ENCODE results near the gene FBXO48. TPM values are rescaled to one million over a fixed set of nuclear protein-coding genes. Genes with fewer than 3 reads are reported as not detected.

Gene FBXO48
- polyA plus RNA-seq, 3 donors = 1.7 to 2.0 (median 1.7) TPM

GRCh38 chr2:68438455-68439303, 28.4 kb downstream of the FBXO48 start:
- no peak for DNase-seq (ENCODE audit: low read depth in 3 of 3, low spot score in 2 of 3)

GRCh38 chr2:68436270-68436669, 30.8 kb downstream of the FBXO48 start:
- no peak for DNase-seq (ENCODE audit: low read depth in 3 of 3, low spot score in 2 of 3)

GRCh38 chr2:68435615-68436014, 31.5 kb downstream of the FBXO48 start:
- DNase-seq (ENCODE audit: low read depth in 3 of 3, low spot score in 2 of 3) = no peak

- no peak for DNase-seq (ENCODE audit: low read depth in 3 of 3, low spot score in 2 of 3)
These were observed 32.1 kb downstream of the FBXO48 start for GRCh38 chr2:68434981-68435380.

GRCh38 chr2:68432696-68433658, 34.1 kb downstream of the FBXO48 start:
- no peak for DNase-seq (ENCODE audit: low read depth in 3 of 3, low spot score in 2 of 3)

- no peak for DNase-seq (ENCODE audit: low read depth in 3 of 3, low spot score in 2 of 3)
These were observed 35.6 kb downstream of the FBXO48 start for GRCh38 chr2:68431316-68431972.

GRCh38 chr2:68429311-68429826, 37.7 kb downstream of the FBXO48 start:
- DNase-seq (ENCODE audit: low read depth in 3 of 3, low spot score in 2 of 3) = no peak

- no peak for DNase-seq (ENCODE audit: low read depth in 3 of 3, low spot score in 2 of 3)
These were observed 38.3 kb downstream of the FBXO48 start for GRCh38 chr2:68428746-68429145.

GRCh38 chr2:68428126-68428525, 39.0 kb downstream of the FBXO48 start:
- no peak for DNase-seq (ENCODE audit: low read depth in 3 of 3, low spot score in 2 of 3)

GRCh38 chr2:68426848-68427579, 40.1 kb downstream of the FBXO48 start:
- no peak for DNase-seq (ENCODE audit: low read depth in 3 of 3, low spot score in 2 of 3)

GRCh38 chr2:68426446-68426845, 40.6 kb downstream of the FBXO48 start:
- DNase-seq (ENCODE audit: low read depth in 3 of 3, low spot score in 2 of 3) = no peak

GRCh38 chr2:68425503-68425902, 41.6 kb downstream of the FBXO48 start:
- DNase-seq (ENCODE audit: low read depth in 3 of 3, low spot score in 2 of 3) = no peak

- no peak for DNase-seq (ENCODE audit: low read depth in 3 of 3, low spot score in 2 of 3)
These were observed 43.0 kb downstream of the FBXO48 start for GRCh38 chr2:68423966-68424650.

- no peak for DNase-seq (ENCODE audit: low read depth in 3 of 3, low spot score in 2 of 3)
These were observed 46.7 kb downstream of the FBXO48 start for GRCh38 chr2:68420254-68420910.

- DNase-seq (ENCODE audit: low read depth in 3 of 3, low spot score in 2 of 3) = no peak
These were observed 48.2 kb downstream of the FBXO48 start for GRCh38 chr2:68418855-68419254.

- no peak for DNase-seq (ENCODE audit: low read depth in 3 of 3, low spot score in 2 of 3)
These were observed 48.7 kb downstream of the FBXO48 start for GRCh38 chr2:68418419-68418818.

- DNase-seq (ENCODE audit: low read depth in 3 of 3, low spot score in 2 of 3) = no peak
These were observed 49.2 kb downstream of the FBXO48 start for GRCh38 chr2:68417926-68418325.

- DNase-seq (ENCODE audit: low read depth in 3 of 3, low spot score in 2 of 3) = no peak
These were observed 50.9 kb downstream of the FBXO48 start for GRCh38 chr2:68416081-68416675.

GRCh38 chr2:68415521-68415920, 51.6 kb downstream of the FBXO48 start:
- no peak for DNase-seq (ENCODE audit: low read depth in 3 of 3, low spot score in 2 of 3)
